ENCODE data around the gene TSC22D4.

TSC22D4 gene

DNA sequence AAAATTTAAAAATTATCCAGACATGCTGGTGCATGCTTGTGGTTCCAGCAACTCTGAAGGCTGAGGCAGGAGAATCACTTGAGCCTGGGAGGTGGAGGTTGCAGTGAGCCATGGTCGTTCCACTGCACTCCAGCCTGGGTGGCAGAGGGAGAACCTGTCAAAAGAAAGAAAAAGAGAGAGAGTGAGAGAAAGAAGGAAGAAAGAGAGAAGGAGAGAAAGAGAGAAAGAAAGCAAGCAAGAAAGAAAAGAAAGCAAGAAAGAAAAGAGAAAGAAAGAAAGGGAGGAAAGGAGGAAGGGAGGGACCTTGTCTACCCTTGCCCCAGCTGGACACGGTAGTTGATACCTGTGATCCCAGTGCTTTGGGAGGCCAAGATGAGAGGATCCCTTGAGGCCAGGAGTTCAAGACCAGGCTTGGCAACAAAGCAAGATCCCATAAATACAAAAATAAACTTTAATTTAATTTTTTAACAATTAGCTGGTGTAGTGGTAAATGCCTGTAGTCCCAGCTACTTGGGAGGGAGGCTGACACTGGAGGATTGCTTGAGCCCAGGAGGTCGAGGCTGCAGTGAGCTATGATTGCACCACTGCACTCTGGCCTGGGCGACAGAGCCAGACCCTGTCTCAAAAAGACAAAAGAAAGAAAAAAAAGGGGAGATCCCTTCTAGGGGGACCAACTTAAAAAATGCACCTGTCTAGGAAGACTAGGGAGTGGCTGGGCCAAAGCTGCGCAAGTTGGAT is 13.9 kb upstream of the TSC22D4 start:
- no peak for DNase-seq (ENCODE audit: low read depth)

DNA sequence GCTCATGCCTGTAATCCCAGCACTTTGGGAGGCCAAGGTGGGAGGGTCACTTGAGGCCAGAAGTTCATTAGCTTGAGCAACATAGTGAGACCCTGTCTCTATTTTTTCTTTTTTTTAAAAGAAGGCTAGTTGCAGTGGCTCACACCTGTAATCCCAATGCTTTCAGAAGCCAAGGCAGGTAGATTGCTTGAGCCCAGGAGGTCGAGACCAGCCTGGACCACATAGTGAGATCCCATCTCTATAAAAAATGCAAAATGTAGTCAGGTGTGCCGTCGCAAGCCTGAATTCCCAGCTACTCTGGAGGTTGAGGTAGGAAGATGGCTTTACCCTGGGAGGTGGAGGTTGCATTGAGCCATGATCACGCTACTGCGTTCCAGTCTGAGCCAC is 12.2 kb upstream of the TSC22D4 start:
- no peak for DNase-seq (ENCODE audit: low read depth)

DNA sequence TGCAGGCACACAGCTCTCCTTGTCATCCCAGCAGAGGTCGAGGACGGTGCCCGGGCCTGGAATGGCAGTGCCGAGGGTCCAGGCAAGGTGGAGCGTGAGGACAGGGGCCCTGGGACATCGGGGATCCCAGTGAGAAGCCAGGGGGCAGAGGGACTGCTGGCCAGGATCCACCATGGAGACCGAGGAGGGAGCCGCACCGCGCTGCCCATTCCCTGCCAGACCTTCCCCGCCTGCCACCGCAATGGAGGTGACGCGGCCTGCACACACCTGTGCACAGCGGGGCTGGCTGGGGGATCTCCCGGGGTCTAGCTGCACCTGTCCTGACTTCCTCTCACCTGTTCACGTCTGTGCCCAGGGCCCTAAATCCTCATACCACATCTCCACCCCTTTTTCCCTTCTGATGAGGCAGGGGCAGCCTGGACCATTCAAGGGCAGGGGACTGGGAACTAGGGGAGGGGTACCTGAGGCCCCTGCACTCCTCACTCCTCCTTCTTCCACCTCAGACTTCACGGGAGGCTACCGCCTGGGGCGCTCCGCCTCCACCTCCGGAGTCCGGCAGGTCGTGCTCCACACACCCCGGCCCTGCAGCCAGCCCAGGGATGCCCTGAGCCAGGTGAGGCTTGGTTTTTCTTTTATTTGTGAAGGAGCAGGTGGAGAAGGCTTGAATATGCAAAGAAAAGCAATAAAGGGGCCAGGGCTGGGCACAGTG is 11.6 kb upstream of the TSC22D4 start:
- DNase-seq (ENCODE audit: low read depth), result no peak

DNA sequence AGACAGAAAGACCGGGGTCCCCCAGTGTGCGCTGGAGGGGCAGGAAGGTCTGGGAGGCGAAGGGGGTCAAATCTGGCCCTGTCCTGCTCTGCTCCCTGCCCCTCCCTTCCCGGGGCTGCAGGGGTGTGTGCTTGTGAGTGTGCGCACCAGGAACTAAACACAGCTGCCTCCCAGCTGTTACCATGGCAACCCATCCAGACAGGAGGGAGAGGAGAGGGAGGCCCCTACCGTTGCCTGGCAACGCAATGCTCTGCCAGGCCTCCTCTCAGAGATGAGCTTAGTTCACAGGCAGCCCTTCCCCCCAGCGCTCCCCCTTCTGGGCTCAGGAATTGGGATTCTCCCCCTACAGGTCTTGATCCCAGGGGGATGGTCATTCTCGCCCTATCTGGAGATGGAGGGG is 10.8 kb upstream of the TSC22D4 start:
- no peak for DNase-seq (ENCODE audit: low read depth)

DNA sequence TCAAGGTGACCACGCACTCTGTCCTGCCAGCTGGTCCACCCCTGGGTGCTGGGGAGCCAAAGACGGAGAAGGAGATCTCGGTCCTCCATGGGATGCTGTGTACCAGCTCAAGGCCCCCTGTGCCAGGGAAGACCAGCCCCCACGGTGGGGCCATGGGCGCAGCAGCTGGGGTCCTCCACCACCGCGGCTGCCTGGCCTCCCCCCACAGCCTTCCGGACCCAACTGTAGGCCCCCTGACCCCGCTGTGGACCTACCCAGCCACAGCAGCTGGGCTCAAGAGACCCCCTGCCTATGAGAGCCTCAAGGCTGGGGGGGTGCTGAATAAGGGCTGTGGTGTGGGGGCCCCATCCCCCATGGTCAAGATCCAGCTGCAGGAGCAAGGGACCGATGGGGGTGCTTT is 10.1 kb upstream of the TSC22D4 start:
- no peak for DNase-seq (ENCODE audit: low read depth)

DNA sequence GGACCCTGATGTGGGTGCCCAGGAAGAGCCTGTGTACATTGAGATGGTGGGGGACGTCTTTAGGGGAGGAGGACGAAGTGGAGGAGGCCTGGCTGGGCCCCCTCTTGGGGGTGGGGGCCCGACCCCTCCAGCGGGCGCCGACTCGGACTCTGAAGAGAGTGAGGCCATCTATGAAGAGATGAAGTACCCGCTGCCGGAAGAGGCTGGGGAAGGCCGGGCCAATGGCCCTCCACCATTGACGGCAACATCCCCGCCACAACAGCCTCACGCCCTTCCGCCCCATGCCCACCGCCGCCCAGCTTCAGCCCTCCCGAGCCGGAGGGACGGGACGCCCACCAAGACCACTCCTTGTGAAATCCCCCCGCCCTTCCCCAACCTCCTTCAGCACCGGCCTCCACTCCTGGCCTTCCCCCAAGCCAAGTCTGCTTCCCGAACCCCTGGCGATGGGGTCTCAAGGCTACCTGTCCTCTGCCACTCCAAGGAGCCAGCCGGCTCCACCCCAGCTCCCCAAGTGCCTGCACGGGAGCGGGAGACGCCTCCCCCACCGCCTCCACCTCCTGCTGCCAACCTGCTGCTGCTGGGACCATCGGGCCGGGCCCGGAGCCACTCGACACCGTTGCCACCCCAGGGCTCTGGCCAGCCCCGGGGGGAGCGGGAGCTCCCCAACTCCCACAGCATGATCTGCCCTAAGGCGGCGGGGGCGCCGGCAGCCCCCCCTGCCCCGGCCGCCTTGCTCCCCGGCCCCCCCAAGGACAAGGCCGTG is 9.5 kb upstream of the TSC22D4 start:
- DNase-seq (ENCODE audit: low read depth), result no peak

DNA sequence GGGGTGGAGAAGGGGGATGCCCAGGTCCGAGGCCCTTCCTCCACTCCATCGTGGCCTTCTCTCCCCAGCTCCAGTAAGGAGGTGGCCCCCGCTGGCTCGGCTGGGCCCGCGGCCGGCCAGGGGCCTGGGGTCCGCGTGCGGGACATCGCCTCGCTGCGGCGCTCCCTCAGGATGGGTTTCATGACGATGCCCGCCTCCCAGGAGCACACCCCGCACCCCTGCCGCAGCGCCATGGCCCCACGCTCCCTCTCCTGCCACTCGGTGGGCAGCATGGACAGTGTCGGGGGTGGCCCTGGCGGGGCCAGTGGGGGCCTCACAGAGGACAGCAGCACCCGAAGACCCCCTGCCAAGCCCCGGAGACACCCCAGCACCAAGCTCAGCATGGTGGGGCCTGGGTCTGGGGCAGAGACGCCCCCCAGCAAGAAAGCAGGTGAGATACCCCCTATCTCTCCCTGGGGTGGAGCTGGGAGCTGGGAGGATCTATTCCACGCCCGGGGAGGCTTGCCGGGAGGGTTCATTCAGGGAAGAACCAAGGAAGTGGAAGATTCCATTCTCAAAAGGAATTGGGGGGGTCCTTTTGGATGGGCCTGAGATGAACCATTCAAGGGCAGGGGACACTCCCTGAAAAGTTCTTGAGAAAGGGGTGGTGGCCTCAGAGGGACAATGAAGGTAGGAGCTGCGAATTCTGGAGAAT is 7.9 kb upstream of the TSC22D4 start:
- no peak for DNase-seq (ENCODE audit: low read depth)

DNA sequence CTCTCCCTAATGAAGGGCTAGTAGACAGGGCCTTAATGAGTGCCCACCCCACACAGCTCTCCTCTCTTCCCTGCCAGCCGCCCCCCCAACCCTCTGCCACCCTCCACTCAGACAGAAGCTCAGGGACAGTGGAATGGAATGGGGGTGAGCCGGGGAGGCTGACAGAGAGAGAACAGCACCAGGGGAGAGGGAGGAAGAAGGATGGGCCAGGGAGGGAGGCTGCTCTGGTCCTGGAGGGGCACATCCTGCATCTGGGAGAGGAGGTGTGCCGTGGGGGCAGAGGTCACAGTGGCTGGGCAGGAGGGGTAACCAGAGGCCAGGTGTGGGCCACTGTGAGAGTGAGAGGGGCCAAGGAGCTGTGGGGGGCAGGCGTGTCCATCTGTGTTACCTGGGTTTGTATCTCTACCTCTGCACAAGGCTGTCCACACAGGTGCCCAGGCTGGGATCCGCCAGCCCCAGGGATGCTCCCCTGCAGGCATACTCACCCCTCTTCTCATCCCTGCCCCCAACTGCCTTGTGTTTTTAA is 7.2 kb upstream of the TSC22D4 start:
- DNase-seq (ENCODE audit: low read depth), result no peak

DNA sequence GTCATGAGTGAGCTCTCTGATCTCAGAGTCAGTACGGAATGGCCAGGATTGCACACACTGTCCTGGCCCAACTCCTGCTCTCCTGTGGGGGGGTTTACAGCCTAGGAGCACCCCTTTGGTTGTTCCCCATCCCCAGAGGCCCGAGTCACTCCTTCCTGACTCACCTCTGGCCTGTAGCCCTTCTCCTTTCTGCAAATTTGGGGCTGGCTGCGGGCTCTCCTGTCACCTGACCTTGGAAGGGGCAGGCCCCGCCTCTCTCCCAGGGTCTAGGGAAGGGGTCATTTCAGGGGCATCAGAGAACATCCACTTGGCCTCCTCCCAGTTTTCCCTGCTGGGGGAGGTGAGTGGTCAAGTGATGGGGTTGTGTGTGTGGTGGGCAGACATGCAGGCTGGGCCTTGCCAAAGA is 6.5 kb upstream of the TSC22D4 start:
- DNase-seq (ENCODE audit: low read depth), result no peak

DNA sequence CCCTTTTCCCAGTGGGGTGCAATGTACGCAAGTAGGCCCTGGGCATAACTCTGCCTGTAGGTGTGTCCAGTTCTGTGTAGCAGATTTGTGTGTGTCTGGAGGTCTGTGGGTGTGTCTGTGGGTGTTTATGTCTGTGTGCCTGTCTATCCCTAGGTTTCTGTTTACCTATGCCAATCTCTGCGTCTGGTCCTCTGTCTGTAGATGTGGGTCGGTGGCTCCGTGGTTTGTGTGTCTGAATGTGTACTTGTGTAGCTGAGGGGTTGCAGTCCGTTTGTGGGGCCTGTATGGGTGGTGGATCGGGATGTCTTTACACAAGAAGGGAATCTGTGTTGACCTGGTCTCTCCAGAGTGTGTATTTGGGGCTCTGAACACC is 5.6 kb upstream of the TSC22D4 start:
- DNase-seq (ENCODE audit: low read depth), result no peak

DNA sequence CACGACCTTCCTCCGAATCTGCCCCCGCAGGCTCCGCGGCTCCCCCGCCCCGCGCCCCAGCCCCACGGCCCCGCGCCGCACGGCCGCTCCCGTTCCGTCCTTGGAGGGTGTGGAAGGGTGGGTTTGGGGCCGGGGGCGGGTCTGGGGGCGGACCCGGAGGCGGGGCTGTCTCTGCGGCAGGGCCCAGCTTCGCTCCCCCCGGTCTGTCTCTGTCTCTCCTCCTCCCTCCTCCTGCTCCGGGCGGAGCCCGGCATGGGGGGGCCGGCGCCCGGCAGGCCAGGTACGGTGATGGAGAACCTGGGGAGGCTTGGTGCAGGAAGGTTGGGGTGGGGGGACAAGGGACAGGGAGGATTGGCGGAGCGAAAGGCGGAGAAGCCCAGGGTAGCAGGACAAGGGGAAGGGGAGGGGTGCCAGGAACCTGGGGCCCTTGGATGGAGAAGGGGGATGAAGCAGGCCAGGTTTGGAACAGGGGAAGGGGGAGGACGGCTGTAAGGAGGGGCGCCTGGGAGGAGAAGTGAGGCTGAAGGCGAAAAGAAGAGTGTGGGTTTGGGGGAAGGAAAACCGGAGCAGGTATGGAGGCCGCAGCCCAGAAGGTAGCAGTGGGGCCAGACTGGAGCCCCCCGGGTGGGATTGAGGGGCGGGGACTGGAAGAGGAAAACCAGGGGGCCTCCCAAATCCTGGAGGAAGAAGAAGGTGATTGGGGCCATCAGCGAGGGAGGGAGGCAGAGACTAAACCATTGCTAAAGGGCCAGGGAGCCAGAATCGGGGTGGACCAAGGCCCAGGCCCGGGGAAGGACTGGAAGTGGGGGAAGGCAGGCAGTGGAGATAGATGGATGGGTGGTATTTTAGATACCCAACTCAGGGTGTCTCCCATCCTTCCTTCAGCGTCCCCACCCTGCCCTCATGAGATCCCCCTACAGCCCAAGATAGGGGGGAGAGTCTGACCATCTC is 5.0 kb upstream of the TSC22D4 start, which contains the start of gene NYAP1:
Gene NYAP1 (plus strand): TSS at position 206 of the 951 bp plus-strand sequence. CDS start 1,385 bp downstream, outside the sequence.
- no peak for DNase-seq (ENCODE audit: low read depth)

DNA sequence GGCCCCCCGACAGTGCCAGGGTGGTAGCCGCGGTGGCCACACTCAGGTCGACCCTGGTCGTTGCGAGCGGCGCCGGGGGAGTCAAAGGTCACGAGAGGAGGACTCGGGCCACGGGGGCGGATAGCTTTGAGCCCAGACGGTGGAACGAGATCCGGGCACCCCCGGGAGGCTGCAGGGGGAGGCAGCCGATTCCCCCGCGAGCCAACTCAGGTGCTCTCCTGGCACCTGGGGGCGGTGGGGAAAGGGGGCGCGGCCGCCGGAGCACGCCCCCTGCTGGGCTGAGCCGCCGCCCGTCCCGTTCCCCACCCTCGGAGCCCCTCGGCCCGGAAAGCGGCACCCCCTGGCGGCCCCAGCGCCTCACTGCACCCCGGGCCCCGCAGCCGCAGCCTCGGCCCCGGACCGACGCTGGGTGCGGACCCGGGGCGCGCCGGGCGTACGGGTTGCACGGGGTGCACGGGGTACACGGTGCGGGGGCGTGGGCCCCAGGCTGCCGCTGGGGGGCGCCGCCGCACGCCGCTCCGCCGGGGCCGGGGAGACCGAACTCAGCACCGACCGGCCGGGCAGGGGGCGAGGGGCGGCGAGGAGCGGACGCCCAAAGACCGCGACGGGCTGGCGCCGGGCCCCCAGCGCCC is 4.2 kb upstream of the TSC22D4 start:
- DNase-seq (ENCODE audit: low read depth), result peak; percentile 60

DNA sequence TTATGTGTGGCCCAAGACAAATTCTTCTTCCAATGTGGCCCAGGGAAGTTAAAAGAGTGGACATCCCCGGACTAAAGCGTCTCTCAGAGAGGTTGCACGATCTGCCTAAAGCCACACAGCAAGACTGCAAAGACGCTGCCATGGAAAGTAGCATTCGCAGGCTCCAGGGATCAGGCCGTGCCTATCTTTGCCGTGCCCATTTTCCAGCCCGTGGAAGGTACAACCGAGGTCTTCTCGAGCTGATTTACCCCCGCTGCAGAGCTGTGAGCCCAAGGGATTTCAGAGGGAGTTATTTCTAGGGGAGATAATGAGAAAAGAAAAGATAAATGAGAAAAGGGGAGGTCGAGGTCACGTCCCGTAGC is 3.7 kb upstream of the TSC22D4 start:
- no peak for DNase-seq (ENCODE audit: low read depth)

DNA sequence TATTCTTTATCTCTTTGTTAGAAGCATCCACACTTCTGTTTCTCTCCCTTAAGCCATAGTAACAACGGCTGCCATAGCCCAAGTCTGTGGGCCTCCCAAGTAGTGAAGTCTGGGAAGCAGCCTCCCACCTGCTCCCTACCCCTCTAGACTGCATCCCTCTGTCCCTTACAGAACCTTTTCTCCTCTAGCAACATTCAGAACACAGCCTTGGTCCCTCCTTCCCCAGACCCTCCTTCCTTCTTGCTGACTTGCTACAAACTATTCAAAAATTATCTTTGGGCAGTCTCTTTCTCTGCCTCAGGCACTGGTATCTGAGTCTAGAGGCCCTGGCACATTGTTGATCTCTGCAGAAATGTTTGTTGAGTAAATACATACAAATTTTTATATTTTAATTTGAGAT is 2.5 kb upstream of the TSC22D4 start:
- no peak for DNase-seq (ENCODE audit: low read depth)

DNA sequence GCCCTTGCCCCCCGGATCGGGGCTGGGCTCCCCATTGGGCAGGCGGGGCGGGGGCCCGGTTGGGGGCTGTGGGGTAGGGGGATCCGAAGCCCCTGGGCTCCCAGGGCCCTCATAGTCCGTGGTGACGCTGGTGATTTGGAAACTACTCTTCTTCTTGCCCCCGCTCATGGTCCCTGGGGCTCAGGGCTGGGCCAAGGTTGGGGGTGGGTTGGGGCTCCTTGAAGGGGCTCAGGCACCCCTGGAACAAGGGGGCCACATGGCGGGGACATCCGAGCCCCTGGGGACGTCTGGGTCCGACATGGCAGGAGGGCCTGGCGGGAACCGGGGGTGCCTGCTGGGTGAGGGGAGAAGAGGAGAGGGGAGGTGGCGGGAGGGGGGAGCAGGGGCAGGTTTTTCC is 1.1 kb downstream of the TSC22D4 start:
- no peak for DNase-seq (ENCODE audit: low read depth)

DNA sequence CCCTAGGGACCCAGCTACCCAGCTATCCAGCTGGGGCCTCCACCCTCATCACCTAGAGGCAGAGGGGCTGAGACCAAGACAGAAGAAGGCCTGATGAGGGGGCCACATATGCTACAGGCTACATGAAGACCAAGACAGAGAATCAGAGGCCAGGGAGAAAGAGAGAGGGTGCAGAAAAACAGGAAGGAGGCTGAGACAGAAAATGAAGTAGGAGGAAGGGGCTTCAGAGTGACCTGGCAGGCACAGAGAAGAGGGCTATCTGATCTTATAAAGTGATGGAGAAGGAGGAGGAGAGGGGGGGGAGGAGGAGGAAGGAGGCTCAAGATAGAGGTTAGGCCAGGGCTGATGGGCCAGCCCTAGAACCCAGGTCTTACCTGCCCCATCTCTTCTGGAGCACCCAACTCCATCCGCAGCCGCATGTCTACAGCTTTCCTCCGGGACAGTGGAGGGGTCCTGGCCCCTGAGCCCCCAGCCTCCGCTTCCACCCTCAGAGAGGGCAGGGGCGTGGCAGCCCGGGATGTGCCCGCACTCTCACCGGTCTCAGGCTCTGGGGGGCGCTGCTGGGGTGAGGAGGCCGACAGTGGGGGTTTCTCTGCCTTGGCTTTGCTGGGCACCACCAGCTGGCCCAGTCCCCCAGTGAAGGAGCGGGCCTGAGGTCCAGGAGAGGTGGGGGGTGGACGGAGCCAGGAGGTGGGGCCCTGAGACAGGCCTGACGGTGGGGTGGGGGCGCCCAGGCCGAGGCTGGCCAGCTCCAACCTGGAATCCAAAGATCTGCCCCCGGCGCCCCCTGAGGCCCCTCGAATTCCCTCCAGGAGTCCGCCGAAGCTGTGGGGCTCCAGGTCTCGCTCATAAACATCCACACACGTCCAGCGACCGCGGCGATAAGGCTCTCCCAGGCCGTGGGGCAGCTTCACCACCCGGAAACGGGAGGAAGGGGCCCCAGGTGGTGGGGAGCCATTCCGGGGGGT is 1.8 kb downstream of the TSC22D4 start:
- no peak for DNase-seq (ENCODE audit: low read depth)

DNA sequence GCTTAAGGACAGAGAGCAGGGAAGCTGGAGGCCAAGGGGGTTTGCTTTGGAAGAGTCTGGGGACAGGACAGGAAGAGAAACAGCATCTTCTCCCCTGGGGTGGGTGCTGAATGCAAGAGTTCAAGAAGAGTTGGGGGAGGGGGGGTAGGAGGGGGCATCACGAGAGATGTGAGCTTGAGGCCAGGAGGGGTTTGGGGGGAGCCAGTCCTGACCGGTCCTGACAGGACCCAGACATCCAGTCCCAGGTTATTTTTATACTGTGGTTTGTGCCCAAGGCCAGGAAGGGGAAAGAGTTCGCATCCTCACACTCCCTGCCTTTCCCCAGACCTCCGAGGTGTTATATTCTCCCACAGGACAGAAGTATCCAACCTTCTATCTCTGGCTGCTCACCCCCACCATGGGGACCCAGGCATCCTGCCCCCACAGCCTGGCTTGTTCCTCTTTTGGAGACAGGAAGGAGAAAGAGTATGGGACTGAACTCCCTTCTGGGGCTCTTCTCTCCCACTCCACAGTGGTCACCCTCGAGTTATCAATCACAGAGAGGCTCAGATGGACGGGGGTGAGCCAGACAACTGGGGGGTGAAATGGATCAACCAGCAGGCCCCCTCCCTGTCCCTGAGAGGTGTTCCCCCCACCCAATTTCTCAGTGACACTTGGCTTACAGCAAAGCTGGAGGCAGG is 2.8 kb downstream of the TSC22D4 start:
- DNase-seq (ENCODE audit: low read depth), result no peak

DNA sequence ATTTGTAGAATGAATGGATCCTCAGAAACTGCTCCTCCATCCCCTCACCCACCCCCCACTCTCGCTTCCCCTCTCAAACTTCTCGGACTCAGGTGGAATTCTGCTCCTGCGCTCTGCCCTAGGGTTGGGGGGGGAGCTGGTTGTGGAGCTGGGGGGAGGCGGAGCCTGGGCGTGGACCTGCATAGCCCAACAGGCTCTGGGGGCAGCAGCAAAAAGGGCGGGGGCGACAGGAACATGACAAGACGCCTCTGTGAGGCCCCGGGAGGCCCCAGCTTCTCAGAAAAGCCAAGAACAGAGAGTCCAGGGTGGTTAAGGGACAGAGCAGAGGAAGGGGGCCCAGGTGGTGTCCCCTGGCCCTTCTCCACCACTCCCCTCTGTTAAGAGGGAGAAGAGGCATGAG is 3.5 kb downstream of the TSC22D4 start:
- no peak for DNase-seq (ENCODE audit: low read depth)
